Testis (tissue), 3 donors: ENCODE measurements around the gene MACC1. TPM values are rescaled to one million over a fixed set of nuclear protein-coding genes. Genes with fewer than 3 reads are reported as not detected.

Source experiments
- DNase-seq: peaks from one replicate; pipeline ENCODE4 v3.0.0-alpha.2; 2019
- H3K27ac ChIP-seq, 2 donors: fragments of 200-600 bp; sonication (generic); one replicate each; pipeline ENCODE4 v1.5.1; 2019
- H3K27me3 ChIP-seq: fragments of 200-600 bp; sonication (generic); one replicate; pipeline ENCODE4 v1.5.1; 2019
- H3K36me3 ChIP-seq: fragments of 200-600 bp; sonication (generic); one replicate; pipeline ENCODE4 v1.5.1; 2017; ENCODE audit warnings: low read depth; ENCODE audit errors: missing control alignments
- H3K4me1 ChIP-seq: fragments of 200-600 bp; sonication (generic); one replicate; pipeline ENCODE4 v1.5.1; 2019
- H3K4me3 ChIP-seq, 2 donors: fragments of 200-600 bp; sonication (generic); one replicate each; pipeline ENCODE4 v1.5.1; 2017 to 2019
- H3K9me3 ChIP-seq: fragments of 200-600 bp; sonication (generic); one replicate; pipeline ENCODE4 v1.5.1; 2017
- CTCF ChIP-seq, 3 experiments: fragments of 450-650 bp in 2 of 3; fragments of 200-600 bp in 1 of 3; sonication (generic) in 1 of 3; IDR thresholded peaks; one replicate each; pipeline ENCODE4 v1.5.1; 2016 to 2019; ENCODE audit warnings: antibody characterized with exemption in 3 of 3, mild to moderate bottlenecking in 2 of 3, moderate library complexity in 1 of 3
- POLR2A ChIP-seq: fragments of 450-650 bp; IDR thresholded peaks from one replicate; pipeline ENCODE4 v1.6.1; 2017; ENCODE audit warnings: antibody characterized with exemption, mild to moderate bottlenecking, moderate library complexity
- WGBS, 2 donors: methylation state at CpG; one replicate each; pipeline ENCODE4 v1.1.5; 2018; 5-methylcytosine and 5-hydroxymethylcytosine counted together
- intact Hi-C: fragments of 100-400 bp; cut with DNase I; formaldehyde crosslinking; loops from one replicate; pipeline ENCODE4 v1.15.1; 2023; ENCODE audit warnings: low total_unique reads
- polyA plus RNA-seq: library from polyadenylated mRNA; stranded (reverse); fragments of 350-450 nt; fragmentation: Illumina TruSeq; extraction: RNeasy Lipid Tissue Mini Kit (QIAGEN cat#74804); gene quantifications from one replicate; pipeline ENCODE4 v1.2.3, GENCODE V29; 2014; ENCODE audit warnings: low read depth, low replicate concordance; ENCODE audit not compliant: insufficient read depth
- total RNA-seq, 2 donors: library from RNA; depleted of rRNA; stranded (reverse); fragments of >200 nt; gene quantifications; one replicate each; pipeline ENCODE4 v1.2.3, GENCODE V29; 2016

MACC1 gene
- total and polyA plus RNA-seq, 3 donors from 2014 or later: 0.17 to 0.79 (median 0.74) TPM

GRCh38 chr7:20237464-20238193 lies 20.4 kb upstream of the MACC1 start:
- no peak for DNase-seq
- peaks cover 16% of the 10 kb centered on the region for H3K4me1 ChIP-seq
- intact Hi-C loops: no loop called here
- no peak overlapping the region for H3K27ac ChIP-seq
- no peaks in the 10 kb centered on the region for H3K36me3 ChIP-seq
- no peaks in the 10 kb centered on the region for H3K9me3 ChIP-seq
- no peak overlapping the region for H3K4me3 ChIP-seq
- 85 to 98% methylated on average over 2 of the region's 2 CpGs for WGBS, 2 donors
- TF ChIP-seq POLR2A: no peak
- no peak for TF ChIP-seq CTCF (IDR thresholded peaks at IDR 0.05)
- no peaks in the 10 kb centered on the region for H3K27me3 ChIP-seq

- intact Hi-C loops: no loop called here
- no peak overlapping the region for H3K27ac ChIP-seq
- no peak for TF ChIP-seq POLR2A
- TF ChIP-seq CTCF (IDR thresholded peaks at IDR 0.05): no peak
- no peaks in the 10 kb centered on the region for H3K9me3 ChIP-seq
- no peak for DNase-seq
- no peak overlapping the region for H3K4me3 ChIP-seq
- peaks cover 16% of the 10 kb centered on the region for H3K4me1 ChIP-seq
- H3K36me3 ChIP-seq: no peaks in the 10 kb centered on the region
- no peaks in the 10 kb centered on the region for H3K27me3 ChIP-seq
These were observed 19.6 kb upstream of the MACC1 start for GRCh38 chr7:20236790-20237189.

GRCh38 chr7:20236043-20236442 lies 18.9 kb upstream of the MACC1 start:
- Histone ChIP-seq H3K9me3 (no peaks in the 10 kb centered on the region), H3K4me3 (no peak overlapping the region), H3K27me3 (no peaks in the 10 kb centered on the region), H3K4me1 (peaks cover 9% of the 10 kb centered on the region), H3K36me3 (no peaks in the 10 kb centered on the region), H3K27ac (no peak overlapping the region)
- TF ChIP-seq CTCF (IDR thresholded peaks at IDR 0.05) (no peak), POLR2A (no peak)
- no peak for DNase-seq
- 91 to 94% methylated on average over 6 of the region's 6 CpGs for WGBS, 2 donors
- intact Hi-C loops: no loop called here

- H3K36me3 ChIP-seq: no peaks in the 10 kb centered on the region
- peaks cover 1% of the 10 kb centered on the region for H3K4me1 ChIP-seq
- WGBS, 2 donors: 83 to 89% methylated on average over 4 of the region's 4 CpGs
- intact Hi-C loops: no loop called here
- TF ChIP-seq CTCF (IDR thresholded peaks at IDR 0.05) (no peak), POLR2A (no peak)
- H3K27me3 ChIP-seq: no peaks in the 10 kb centered on the region
- H3K27ac ChIP-seq: no peak overlapping the region
- H3K4me3 ChIP-seq: no peak overlapping the region
- no peaks in the 10 kb centered on the region for H3K9me3 ChIP-seq
- DNase-seq: no peak
These were observed 18.1 kb upstream of the MACC1 start for GRCh38 chr7:20235288-20235687.

GRCh38 chr7:20233362-20233761 lies 16.2 kb upstream of the MACC1 start:
- Histone ChIP-seq H3K36me3 (no peaks in the 10 kb centered on the region), H3K4me3 (no peak overlapping the region), H3K9me3 (no peaks in the 10 kb centered on the region), H3K27ac (no peak overlapping the region), H3K4me1 (no peaks in the 10 kb centered on the region), H3K27me3 (no peaks in the 10 kb centered on the region)
- WGBS, 2 donors: 92% methylated on average over 4 of the region's 4 CpGs
- TF ChIP-seq POLR2A (no peak), CTCF (IDR thresholded peaks at IDR 0.05) (no peak)
- intact Hi-C loops: no loop called here
- DNase-seq: no peak
